Liver (tissue), 9 donors: Measurements from ENCODE around the gene CWC22. TPM values are rescaled to one million over a fixed set of nuclear protein-coding genes. Genes with fewer than 3 reads are reported as not detected.

Source experiments
- DNase-seq: peaks from one replicate; pipeline ENCODE4 v3.0.0-alpha.2; 2017; ENCODE audit warnings: low spot score
- H3K27ac ChIP-seq, 2 donors: one replicate each; pipeline ENCODE4 v1.7.0; 2013; ENCODE audit warnings: inconsistent platforms in 2 of 2, low read length in 2 of 2, control low read depth in 1 of 2, low read depth in 1 of 2, mild to moderate bottlenecking in 1 of 2
- H3K27me3 ChIP-seq, 4 donors: one replicate each; pipeline versions ENCODE4 v1.6.1 to v1.7.0; 2013; ENCODE audit warnings: low read length in 3 of 4, inconsistent platforms in 1 of 4, mild to moderate bottlenecking in 1 of 4, moderate library complexity in 1 of 4; ENCODE audit not compliant: control insufficient read depth in 4 of 4, insufficient read depth in 4 of 4
- H3K36me3 ChIP-seq, 4 donors: one replicate each; pipeline versions ENCODE4 v1.6.1 to v1.7.0; 2013; ENCODE audit warnings: low read length in 3 of 4, mild to moderate bottlenecking in 3 of 4, low read depth in 1 of 4, moderate library complexity in 1 of 4; ENCODE audit not compliant: control insufficient read depth in 4 of 4, insufficient read depth in 3 of 4
- H3K4me1 ChIP-seq, 4 donors: one replicate each; pipeline versions ENCODE4 v1.6.1 to v1.7.0; 2013; ENCODE audit warnings: low read length in 3 of 4, mild to moderate bottlenecking in 3 of 4, moderate library complexity in 1 of 4; ENCODE audit not compliant: control insufficient read depth in 4 of 4, insufficient read depth in 4 of 4
- H3K4me3 ChIP-seq, 3 donors: one replicate each; pipeline versions ENCODE4 v1.6.1 to v1.7.0; 2013; ENCODE audit warnings: low read length in 3 of 3, control low read depth in 1 of 3, low read depth in 1 of 3, mild to moderate bottlenecking in 1 of 3
- H3K9ac ChIP-seq, 2 donors: one replicate each; pipeline ENCODE4 v1.7.0; 2013; ENCODE audit warnings: low read length in 2 of 2, mild to moderate bottlenecking in 2 of 2, moderate library complexity in 2 of 2, control low read depth in 1 of 2, low read depth in 1 of 2
- H3K9me3 ChIP-seq, 4 donors: one replicate each; pipeline versions ENCODE4 v1.6.1 to v1.7.0; 2013; ENCODE audit warnings: low read length in 3 of 4; ENCODE audit not compliant: control insufficient read depth in 4 of 4
- EGR1 ChIP-seq, 2 donors: IDR thresholded peaks; 2 replicates each; pipeline ENCODE4 v1.6.1; 2016 to 2018; ENCODE audit warnings: antibody characterized with exemption in 2 of 2, low read depth in 2 of 2
- HNF4A ChIP-seq, 2 donors: conservative IDR thresholded peaks; 2 replicates each; pipeline ENCODE4 v1.6.1; 2016; ENCODE audit warnings: antibody characterized with exemption in 2 of 2, mild to moderate bottlenecking in 2 of 2
- NR2F2 ChIP-seq: IDR thresholded peaks from 2 replicates; pipeline ENCODE4 v1.6.1; 2016; ENCODE audit warnings: antibody characterized with exemption
- TAF1 ChIP-seq: conservative IDR thresholded peaks from 2 replicates; pipeline ENCODE4 v1.6.1; 2016; ENCODE audit warnings: antibody characterized with exemption, mild to moderate bottlenecking
- WGBS: extraction: QIAGEN DNeasy Blood & Tissue Kit; methylation state at CpG from one replicate; pipeline ENCODE4 v1.1.7; 2013; 5-methylcytosine and 5-hydroxymethylcytosine counted together
- polyA plus RNA-seq, 2 donors: library from polyadenylated mRNA; stranded (reverse) in 1 of 2; unstranded in 1 of 2; fragments of 200-250 nt in 1 of 2; fragments of >200 nt in 1 of 2; fragmentation: Nextera tagmentation in 1 of 2; extraction: Ambion mirVana in 1 of 2; gene quantifications; one replicate each; pipeline versions ENCODE4 v1.2.1 to v1.2.3, GENCODE V29; 2013 to 2015
- total RNA-seq, 2 donors: library from RNA; depleted of rRNA; stranded (reverse); fragments of >200 nt; gene quantifications; one replicate each; pipeline ENCODE4 v1.2.3, GENCODE V29; 2014
- TF ChIP-seq, protein P1 (sequence below): IDR thresholded peaks from 2 replicates; pipeline ENCODE4 v1.6.1; 2016; ENCODE audit warnings: antibody characterized with exemption
- TF ChIP-seq, protein P2 (sequence below): IDR thresholded peaks from 2 replicates; pipeline ENCODE4 v1.6.1; 2016; ENCODE audit warnings: antibody characterized with exemption
- TF ChIP-seq, protein P3 (sequence below): fragments of 150-350 bp; IDR thresholded peaks from 2 replicates; pipeline ENCODE4 v1.5.1; 2017; ENCODE audit warnings: improper control_type of control experiment, low read depth, low read length; ENCODE audit not compliant: missing input control
- TF ChIP-seq, protein P4 (sequence below): IDR thresholded peaks from 2 replicates; pipeline ENCODE4 v1.6.1; 2016; ENCODE audit warnings: antibody characterized with exemption
- TF ChIP-seq, protein P5 (sequence below): IDR thresholded peaks from 2 replicates; pipeline ENCODE4 v1.6.1; 2016; ENCODE audit warnings: antibody characterized with exemption, mild to moderate bottlenecking
- donor health status: healthy.
- donor health status: healthy.
- donor health status: healthy.
- donor health status: healthy.
- donor health status: healthy.

CWC22 gene
- total and polyA plus RNA-seq, 4 donors = 4.4 to 12.0 (median 7.7) TPM

DNA sequence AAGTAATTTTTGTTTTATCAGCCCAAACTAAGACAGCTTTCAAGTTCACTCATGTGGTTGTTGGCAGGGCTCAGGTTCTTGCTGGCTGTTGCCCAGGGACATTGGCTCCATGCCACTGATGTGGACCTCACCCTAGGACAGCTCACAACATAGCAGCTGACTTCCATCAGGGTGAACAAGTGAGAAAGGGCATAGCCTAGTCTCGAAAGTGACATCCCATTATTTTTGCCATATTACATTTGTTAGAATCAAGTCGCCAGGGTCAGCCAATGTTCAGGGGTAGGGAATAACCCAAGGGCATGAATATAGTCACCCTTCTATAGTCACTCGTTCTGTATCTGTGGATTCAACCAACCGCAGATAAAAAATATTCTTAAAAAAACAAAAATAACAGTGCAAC, 10.7 kb upstream of the CWC22 start:
- no peaks in the 10 kb centered on the region for H3K36me3 ChIP-seq
- no peaks in the 10 kb centered on the region for H3K4me1 ChIP-seq
- no peak overlapping the region for H3K4me3 ChIP-seq
- no peak for DNase-seq
- TF ChIP-seq, protein P1, sequence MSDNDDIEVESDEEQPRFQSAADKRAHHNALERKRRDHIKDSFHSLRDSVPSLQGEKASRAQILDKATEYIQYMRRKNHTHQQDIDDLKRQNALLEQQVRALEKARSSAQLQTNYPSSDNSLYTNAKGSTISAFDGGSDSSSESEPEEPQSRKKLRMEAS = no peak
- TF ChIP-seq, protein P2, sequence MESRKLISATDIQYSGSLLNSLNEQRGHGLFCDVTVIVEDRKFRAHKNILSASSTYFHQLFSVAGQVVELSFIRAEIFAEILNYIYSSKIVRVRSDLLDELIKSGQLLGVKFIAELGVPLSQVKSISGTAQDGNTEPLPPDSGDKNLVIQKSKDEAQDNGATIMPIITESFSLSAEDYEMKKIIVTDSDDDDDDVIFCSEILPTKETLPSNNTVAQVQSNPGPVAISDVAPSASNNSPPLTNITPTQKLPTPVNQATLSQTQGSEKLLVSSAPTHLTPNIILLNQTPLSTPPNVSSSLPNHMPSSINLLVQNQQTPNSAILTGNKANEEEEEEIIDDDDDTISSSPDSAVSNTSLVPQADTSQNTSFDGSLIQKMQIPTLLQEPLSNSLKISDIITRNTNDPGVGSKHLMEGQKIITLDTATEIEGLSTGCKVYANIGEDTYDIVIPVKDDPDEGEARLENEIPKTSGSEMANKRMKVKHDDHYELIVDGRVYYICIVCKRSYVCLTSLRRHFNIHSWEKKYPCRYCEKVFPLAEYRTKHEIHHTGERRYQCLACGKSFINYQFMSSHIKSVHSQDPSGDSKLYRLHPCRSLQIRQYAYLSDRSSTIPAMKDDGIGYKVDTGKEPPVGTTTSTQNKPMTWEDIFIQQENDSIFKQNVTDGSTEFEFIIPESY = no peak
- H3K27ac ChIP-seq = no peak overlapping the region
- WGBS = 82% methylated on average over 4 of the region's 4 CpGs
- no peak overlapping the region for H3K9ac ChIP-seq
- peaks cover 0 to 4% (median 0%) of the 10 kb centered on the region in 4 donors for H3K27me3 ChIP-seq
- H3K9me3 ChIP-seq = no peaks in the 10 kb centered on the region

DNA sequence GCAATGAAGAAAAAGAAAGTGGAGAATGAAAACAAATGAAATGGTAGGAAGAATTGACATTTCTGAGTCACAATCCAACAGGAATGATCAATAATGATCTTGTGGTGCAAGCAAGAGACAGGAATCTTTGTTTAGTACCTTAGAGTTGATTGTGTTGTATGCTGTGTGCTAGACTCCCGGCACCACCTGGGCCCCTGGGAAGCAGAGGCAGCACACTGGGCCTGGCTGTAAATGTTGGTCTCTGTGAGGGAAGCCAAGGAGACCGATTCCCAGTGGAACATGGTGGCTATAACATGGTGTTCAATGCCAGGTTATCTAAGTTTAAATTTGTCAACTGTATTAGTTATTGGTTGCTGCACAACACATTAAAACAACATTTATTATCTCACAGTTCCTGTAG, 9.8 kb upstream of the CWC22 start:
- Histone ChIP-seq H3K4me3 (no peak overlapping the region), H3K9ac (no peak overlapping the region), H3K27me3 (peaks cover 0 to 4% (median 0%) of the 10 kb centered on the region in 4 donors), H3K27ac (no peak overlapping the region), H3K36me3 (no peaks in the 10 kb centered on the region), H3K9me3 (no peaks in the 10 kb centered on the region), H3K4me1 (no peaks in the 10 kb centered on the region)
- WGBS = 84% methylated on average over 2 of the region's 2 CpGs
- no peak for DNase-seq
- no peak for TF ChIP-seq TAF1

DNA sequence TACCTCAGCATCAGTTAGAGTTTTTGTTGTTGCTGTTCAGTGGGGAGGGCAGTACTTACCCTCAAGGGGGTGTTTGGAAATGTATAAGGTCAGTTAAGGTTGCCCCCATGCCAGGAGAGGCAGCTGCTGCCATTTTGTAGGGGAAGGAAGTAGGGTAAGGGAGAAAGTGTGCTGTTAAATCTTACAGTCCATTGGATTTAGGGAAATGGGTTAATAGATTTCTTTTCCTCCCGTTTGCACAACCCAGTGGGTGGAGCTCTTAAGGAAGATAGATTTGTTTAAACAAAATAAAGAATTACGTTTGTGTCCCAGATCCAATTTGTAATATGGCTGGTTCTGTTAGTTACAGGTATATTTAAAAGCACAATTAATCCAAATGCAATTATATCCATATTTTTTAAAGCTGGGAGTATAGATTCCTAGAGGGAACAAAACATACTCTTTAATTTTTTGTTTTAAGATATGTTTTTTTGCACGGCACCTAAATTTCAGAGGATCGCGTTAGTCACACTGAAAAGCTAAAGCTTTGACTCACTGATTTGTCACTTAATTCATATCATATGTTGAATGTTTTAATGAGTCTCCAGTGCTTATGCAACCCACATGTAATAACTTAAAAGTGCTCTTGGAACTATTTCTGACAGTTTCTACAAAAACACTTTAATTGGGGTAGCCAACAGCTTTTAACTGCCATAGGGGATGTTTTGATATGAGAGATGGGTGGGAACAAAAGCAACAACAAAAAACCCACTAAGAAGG, 9.0 kb upstream of the CWC22 start:
- Histone ChIP-seq H3K9me3 (no peaks in the 10 kb centered on the region), H3K9ac (no peak overlapping the region), H3K4me3 (no peak overlapping the region), H3K27me3 (peaks cover 0 to 4% (median 0%) of the 10 kb centered on the region in 4 donors), H3K27ac (no peak overlapping the region), H3K36me3 (no peaks in the 10 kb centered on the region), H3K4me1 (no peaks in the 10 kb centered on the region)
- WGBS = 66% methylated on average over 5 of the region's 5 CpGs
- no peak for TF ChIP-seq NR2F2
- TF ChIP-seq EGR1 (IDR thresholded peaks at IDR 0.05; ENCODE audit: low read depth in 2 of 2) = no peak
- TF ChIP-seq, protein P3, sequence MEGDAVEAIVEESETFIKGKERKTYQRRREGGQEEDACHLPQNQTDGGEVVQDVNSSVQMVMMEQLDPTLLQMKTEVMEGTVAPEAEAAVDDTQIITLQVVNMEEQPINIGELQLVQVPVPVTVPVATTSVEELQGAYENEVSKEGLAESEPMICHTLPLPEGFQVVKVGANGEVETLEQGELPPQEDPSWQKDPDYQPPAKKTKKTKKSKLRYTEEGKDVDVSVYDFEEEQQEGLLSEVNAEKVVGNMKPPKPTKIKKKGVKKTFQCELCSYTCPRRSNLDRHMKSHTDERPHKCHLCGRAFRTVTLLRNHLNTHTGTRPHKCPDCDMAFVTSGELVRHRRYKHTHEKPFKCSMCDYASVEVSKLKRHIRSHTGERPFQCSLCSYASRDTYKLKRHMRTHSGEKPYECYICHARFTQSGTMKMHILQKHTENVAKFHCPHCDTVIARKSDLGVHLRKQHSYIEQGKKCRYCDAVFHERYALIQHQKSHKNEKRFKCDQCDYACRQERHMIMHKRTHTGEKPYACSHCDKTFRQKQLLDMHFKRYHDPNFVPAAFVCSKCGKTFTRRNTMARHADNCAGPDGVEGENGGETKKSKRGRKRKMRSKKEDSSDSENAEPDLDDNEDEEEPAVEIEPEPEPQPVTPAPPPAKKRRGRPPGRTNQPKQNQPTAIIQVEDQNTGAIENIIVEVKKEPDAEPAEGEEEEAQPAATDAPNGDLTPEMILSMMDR = no peak
- TF ChIP-seq, protein P4, sequence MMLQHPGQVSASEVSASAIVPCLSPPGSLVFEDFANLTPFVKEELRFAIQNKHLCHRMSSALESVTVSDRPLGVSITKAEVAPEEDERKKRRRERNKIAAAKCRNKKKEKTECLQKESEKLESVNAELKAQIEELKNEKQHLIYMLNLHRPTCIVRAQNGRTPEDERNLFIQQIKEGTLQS = no peak
- TF ChIP-seq, protein P5, sequence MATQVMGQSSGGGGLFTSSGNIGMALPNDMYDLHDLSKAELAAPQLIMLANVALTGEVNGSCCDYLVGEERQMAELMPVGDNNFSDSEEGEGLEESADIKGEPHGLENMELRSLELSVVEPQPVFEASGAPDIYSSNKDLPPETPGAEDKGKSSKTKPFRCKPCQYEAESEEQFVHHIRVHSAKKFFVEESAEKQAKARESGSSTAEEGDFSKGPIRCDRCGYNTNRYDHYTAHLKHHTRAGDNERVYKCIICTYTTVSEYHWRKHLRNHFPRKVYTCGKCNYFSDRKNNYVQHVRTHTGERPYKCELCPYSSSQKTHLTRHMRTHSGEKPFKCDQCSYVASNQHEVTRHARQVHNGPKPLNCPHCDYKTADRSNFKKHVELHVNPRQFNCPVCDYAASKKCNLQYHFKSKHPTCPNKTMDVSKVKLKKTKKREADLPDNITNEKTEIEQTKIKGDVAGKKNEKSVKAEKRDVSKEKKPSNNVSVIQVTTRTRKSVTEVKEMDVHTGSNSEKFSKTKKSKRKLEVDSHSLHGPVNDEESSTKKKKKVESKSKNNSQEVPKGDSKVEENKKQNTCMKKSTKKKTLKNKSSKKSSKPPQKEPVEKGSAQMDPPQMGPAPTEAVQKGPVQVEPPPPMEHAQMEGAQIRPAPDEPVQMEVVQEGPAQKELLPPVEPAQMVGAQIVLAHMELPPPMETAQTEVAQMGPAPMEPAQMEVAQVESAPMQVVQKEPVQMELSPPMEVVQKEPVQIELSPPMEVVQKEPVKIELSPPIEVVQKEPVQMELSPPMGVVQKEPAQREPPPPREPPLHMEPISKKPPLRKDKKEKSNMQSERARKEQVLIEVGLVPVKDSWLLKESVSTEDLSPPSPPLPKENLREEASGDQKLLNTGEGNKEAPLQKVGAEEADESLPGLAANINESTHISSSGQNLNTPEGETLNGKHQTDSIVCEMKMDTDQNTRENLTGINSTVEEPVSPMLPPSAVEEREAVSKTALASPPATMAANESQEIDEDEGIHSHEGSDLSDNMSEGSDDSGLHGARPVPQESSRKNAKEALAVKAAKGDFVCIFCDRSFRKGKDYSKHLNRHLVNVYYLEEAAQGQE = no peak
- no peak for TF ChIP-seq HNF4A (conservative IDR thresholded peaks at IDR 0.05)
- TF ChIP-seq, protein P1 = no peak
- no peak for DNase-seq
